K562 treated with DMSO at 1 percent for 12 hours (cell line): ENCODE results near the gene TNXB. TPM values are rescaled to one million over a fixed set of nuclear protein-coding genes. Genes with fewer than 3 reads are reported as not detected.

Experiments used
- total RNA-seq: library from RNA; unstranded; fragments of 300-600 nt; gene quantifications from 2 replicates; pipeline ENCODE4 v1.2.3, GENCODE V29; 2022; ENCODE audit not compliant: insufficient read depth

Gene TNXB
- 19.3 and 23.3 TPM in 2 replicates for total RNA-seq

GRCh38 chr6:32109114-32109764 lies at the start of gene TNXB:
TSS of gene TNXB (minus strand) at chr6:32109338. CDS start at chr6:32098198, 11,140 bp downstream.

GRCh38 chr6:32153564-32154513 lies 44.7 kb upstream of the TNXB start, which contains the start of gene PPT2:
TSS of gene PPT2 (plus strand) at chr6:32154141. CDS start at chr6:32154595, 454 bp downstream.

GRCh38 chr6:32151863-32152768 lies 43.0 kb upstream of the TNXB start, which contains the start of gene PRRT1:
TSS of gene PRRT1 (minus strand) at chr6:32151939. CDS start at chr6:32151827, 112 bp downstream.

GRCh38 chr6:32127717-32128592 lies 18.8 kb upstream of the TNXB start, which contains the start of gene ATF6B:
TSS of gene ATF6B (minus strand) at chr6:32128246. CDS start at chr6:32128207, 39 bp downstream.

GRCh38 chr6:32037598-32038524 lies 71.3 kb downstream of the TNXB start, which contains the start of gene CYP21A2:
TSS of gene CYP21A2 (plus strand) at chr6:32038415. CDS start at chr6:32038423, 8 bp downstream.

GRCh38 chr6:32014547-32014946 lies 94.6 kb downstream of the TNXB start, which contains the start of gene C4B:
TSS of gene C4B (plus strand) at chr6:32014795. CDS start at chr6:32014846, 51 bp downstream.

Other genes starting within 250 kb of the TNXB start
- 218 and 311 TPM in 2 replicates for gene NEU1, start 246.5 kb downstream of the TNXB start, total RNA-seq
- gene SLC44A4, start 230.3 kb downstream of the TNXB start, total RNA-seq, result 9.6 and 13.1 TPM in 2 replicates
- gene EHMT2, start 211.6 kb downstream of the TNXB start, total RNA-seq, result 62.9 and 90.8 TPM in 2 replicates
- gene ZBTB12, start 207.3 kb downstream of the TNXB start, total RNA-seq, result 3.8 and 4.7 TPM in 2 replicates
- 8.2 and 11.3 TPM in 2 replicates for gene C2, start 181.6 kb downstream of the TNXB start, total RNA-seq
- 1.1 TPM in 1 of 2 replicates, not detected in the other for gene CFB, start 163.2 kb downstream of the TNXB start, total RNA-seq
- gene NELFE, start 150.4 kb downstream of the TNXB start, total RNA-seq, result 77.2 and 101 TPM in 2 replicates
- 52.5 and 70.7 TPM in 2 replicates for gene SKIC2, start 150.2 kb downstream of the TNXB start, total RNA-seq
- gene DXO, start 137.2 kb downstream of the TNXB start, total RNA-seq, result 16.1 and 31.2 TPM in 2 replicates
- gene C4A, start 127.3 kb downstream of the TNXB start, total RNA-seq, result 1.9 and 6.4 TPM in 2 replicates
- 3.6 and 5.9 TPM in 2 replicates for gene C4B, start 94.5 kb downstream of the TNXB start, total RNA-seq
- gene CYP21A2, start 70.9 kb downstream of the TNXB start, total RNA-seq, result 0.72 TPM in 1 of 2 replicates, not detected in the other
- gene ATF6B, start 18.9 kb upstream of the TNXB start, total RNA-seq, result 63.5 and 117 TPM in 2 replicates
- 21.4 and 31.3 TPM in 2 replicates for gene FKBPL, start 20.9 kb upstream of the TNXB start, total RNA-seq
- 3.4 and 11.2 TPM in 2 replicates for gene PRRT1, start 42.6 kb upstream of the TNXB start, total RNA-seq
- gene PPT2, start 44.8 kb upstream of the TNXB start, total RNA-seq, result 31.6 and 41.3 TPM in 2 replicates
- 9.4 and 17.1 TPM in 2 replicates for gene EGFL8, start 55.3 kb upstream of the TNXB start, total RNA-seq
- gene AGPAT1, start 66.7 kb upstream of the TNXB start, total RNA-seq, result 99.4 and 156 TPM in 2 replicates
- 263 and 302 TPM in 2 replicates for gene RNF5, start 69.1 kb upstream of the TNXB start, total RNA-seq
- 5.5 and 8.8 TPM in 2 replicates for gene AGER, start 74.9 kb upstream of the TNXB start, total RNA-seq
- 28.1 and 63.5 TPM in 2 replicates for gene PBX2, start 80.9 kb upstream of the TNXB start, total RNA-seq
- gene GPSM3, start 83.3 kb upstream of the TNXB start, total RNA-seq, result 48.7 and 51.1 TPM in 2 replicates
- gene NOTCH4, start 114.7 kb upstream of the TNXB start, total RNA-seq, result 2.4 and 3.7 TPM in 2 replicates